ENCODE data around the gene FGF8.

FGF8 gene

DNA sequence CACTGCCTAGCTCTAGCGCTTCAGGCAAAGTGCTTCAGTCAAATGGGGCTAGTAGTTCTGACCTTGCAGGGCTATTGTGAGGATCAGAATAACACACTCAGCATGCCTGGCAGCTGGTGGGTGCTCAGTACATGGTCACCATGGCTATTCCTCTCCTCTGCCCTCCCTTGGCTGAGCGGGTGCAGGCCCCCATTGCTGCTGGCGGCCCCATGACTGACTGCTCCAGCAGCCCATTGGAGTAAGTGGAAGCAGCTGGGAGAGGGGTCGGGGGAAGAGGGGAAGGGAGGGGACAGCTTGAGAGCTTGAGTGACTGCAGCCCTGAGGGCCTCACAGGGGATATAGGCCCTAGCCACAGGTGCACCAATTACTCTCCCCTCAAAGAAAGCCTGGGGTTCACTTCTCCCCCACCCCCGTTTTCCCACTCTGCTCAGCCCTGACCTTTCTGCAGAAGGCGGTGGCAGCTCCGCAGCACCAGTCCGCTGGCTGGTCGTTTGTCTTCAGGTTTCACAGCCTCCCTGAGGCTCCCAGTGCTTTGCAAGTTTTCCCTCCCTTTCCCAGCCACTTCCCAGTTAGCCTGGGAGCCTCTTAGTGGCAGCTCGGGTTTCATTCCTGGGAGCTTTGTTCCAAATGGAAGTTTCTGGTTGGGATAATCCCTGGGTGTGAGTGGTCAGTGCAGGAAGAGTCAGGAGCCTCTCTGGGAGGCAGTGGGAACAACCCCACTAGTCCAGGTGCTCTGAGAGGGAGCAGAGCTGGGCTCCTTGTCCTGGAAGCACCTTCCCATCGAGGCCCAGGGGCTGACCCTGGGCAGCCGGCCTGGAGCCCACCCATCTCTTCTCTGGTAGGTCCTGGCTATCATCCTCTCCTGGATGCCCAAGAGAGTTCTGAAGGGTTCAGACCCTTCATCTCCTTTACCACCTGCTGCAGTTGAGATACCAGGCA is 16.3 kb downstream of the FGF8 start:
- no peak overlapping the region for H3K27ac ChIP-seq
- TF ChIP-seq ZFX (IDR thresholded peaks at IDR 0.05; ENCODE audit: borderline replicate concordance) (no peak), CTCF (IDR thresholded peaks at IDR 0.05) (no peak)

DNA sequence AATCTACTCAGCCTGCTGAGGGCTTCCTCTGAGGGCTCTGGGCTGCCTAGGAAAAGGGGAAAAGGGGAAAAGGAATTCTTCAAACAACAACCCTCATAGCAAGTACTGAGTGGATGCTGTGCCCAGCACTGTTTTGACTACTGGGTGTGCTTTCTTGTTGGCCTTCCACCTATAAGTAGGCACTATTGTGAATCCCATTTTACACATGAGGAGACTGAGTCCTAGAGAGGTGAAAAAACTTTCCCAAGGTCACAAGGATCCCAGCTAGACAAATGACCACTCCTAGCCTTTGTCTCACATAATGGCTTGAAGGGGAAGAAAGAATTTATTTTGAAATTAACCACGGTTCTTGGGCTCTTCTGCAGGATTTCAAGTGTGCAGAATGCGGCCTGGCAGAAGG is 17.1 kb downstream of the FGF8 start:
- H3K27ac ChIP-seq = no peak overlapping the region
- TF ChIP-seq ZFX (IDR thresholded peaks at IDR 0.05; ENCODE audit: borderline replicate concordance) (no peak), CTCF (IDR thresholded peaks at IDR 0.05) (no peak)

- TF ChIP-seq CTCF (IDR thresholded peaks at IDR 0.05) (no peak), ZFX (IDR thresholded peaks at IDR 0.05; ENCODE audit: borderline replicate concordance) (no peak)
Measured at GRCh38 chr10:101752241-101752640, 23.7 kb downstream of the FGF8 start.

DNA sequence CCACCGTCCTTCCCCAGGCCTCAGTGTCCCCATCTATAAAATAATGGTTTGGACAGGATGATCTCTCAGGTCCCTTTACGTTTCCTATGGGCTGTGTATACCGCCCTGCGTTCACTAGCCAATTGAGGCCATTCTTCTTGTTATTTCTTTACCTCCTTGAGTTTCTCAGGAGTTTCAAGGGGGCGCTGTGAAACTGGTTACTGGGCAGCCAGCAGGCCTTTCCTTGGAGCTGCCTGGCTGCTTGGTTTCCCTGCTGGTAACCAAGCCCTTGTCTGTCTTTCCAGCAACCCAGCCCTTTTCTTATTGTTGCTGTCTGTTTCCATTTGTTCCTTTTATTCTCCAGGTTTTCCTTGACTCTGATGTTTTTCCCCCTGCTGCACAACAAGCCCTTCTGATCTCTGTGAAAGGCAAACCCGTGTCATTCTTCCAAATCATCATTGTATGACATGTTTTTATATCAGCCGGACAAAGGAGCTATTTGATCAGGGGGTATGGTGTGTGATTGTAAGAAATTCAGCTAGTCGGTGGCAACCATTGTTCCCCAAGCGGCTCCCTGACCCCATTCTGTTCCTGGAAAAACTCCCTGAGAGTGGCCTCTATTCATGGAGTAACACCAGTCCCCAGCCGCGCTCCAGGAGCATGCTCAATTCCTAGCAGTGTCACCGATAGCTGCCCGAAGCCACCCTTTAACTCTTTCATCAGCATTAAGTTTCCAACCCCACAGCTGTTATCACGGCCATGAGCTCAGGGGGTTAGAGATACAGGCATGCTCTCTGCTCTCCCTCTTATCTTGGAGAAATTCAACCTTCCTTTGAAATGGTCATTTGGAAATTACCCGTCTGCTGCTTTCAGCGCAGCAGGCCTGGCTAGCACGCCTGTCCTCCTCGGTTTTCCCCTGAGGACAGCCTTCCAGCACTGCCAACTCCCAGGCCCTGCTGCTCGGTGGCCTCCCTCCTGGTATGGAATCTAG is 26.6 kb downstream of the FGF8 start:
- TF ChIP-seq ZFX (IDR thresholded peaks at IDR 0.05; ENCODE audit: borderline replicate concordance) (no peak), CTCF (IDR thresholded peaks at IDR 0.05) (peak; percentile 32)
- H3K27ac ChIP-seq = no peak overlapping the region

More at GRCh38 chr10:101752241-101752640, 23.7 kb downstream of the FGF8 start:
- H3K27ac ChIP-seq = no peak overlapping the region

DNA sequence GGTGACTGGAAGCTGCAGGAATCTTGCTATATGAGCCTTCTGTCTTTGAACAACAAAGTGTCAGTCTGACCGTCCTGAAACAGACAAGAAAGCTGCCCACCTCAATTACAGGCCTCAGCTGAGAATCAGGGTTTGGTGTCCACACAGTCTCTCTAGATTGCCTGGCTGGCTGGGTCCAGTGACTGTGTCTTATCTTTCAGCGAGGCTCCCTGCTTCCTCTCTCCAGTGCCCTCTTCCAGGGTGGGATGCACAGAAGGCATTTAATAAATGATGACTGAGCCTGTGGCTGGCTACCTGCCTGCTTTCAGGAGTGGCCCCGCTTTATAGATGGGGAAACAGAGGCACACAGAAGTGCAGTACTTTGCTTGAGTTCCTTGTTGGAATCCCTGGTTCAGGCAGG is 27.4 kb downstream of the FGF8 start:
- TF ChIP-seq ZFX (IDR thresholded peaks at IDR 0.05; ENCODE audit: borderline replicate concordance) (no peak), CTCF (IDR thresholded peaks at IDR 0.05) (no peak)
- H3K27ac ChIP-seq = no peak overlapping the region

DNA sequence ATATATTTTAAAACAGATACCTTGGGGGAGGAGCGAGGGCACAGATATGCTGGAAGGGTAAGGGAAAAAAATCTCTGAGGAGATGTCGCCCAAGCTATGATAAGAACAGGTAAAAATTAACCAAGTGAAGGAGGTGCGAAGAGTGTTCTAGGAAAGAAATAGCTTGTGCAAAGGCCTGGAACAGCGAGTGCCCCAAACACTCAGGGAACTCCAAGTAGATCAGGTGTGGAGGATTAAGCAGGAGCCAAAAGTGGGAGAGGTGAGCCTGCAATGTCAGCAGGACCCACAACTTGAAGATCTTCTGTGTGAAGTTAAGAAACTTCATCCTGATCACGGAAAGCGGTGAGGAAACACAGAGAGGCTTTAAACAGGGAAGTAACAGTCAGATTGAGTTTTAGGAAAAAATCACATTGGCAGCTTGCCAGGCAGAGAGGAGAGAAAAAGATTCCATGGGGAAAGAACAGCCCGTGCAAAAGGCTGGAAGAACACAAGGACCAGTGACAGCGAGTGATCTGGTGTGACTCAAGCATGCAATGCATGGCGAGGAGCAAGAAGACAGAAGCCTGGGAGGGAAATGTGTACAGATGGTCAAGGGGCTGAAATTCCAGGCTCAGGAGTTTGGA is 30.7 kb downstream of the FGF8 start:
- H3K27ac ChIP-seq = no peak overlapping the region
- TF ChIP-seq CTCF (IDR thresholded peaks at IDR 0.05) (no peak), ZFX (IDR thresholded peaks at IDR 0.05; ENCODE audit: borderline replicate concordance) (no peak)
